Central memory CD4-positive, alpha-beta T cell (primary cell): ENCODE data around the gene PCGF5.
"Not testable (repeated sequence)": the region's sequence is repeated elsewhere in the genome, so short reads cannot be mapped to it uniquely, and the experiment has no call there.

Source experiments
- DNase-seq: peaks from one replicate; pipeline ENCODE4 v3.0.0; 2022
- total RNA-seq, 3 experiments: gene quantifications; one replicate each; lab custom pipeline; 2026; lab: John Stamatoyannopoulos, UW

Gene PCGF5
- 138 to 332 (median 179) reads per million in 3 experiments for total RNA-seq

DNA sequence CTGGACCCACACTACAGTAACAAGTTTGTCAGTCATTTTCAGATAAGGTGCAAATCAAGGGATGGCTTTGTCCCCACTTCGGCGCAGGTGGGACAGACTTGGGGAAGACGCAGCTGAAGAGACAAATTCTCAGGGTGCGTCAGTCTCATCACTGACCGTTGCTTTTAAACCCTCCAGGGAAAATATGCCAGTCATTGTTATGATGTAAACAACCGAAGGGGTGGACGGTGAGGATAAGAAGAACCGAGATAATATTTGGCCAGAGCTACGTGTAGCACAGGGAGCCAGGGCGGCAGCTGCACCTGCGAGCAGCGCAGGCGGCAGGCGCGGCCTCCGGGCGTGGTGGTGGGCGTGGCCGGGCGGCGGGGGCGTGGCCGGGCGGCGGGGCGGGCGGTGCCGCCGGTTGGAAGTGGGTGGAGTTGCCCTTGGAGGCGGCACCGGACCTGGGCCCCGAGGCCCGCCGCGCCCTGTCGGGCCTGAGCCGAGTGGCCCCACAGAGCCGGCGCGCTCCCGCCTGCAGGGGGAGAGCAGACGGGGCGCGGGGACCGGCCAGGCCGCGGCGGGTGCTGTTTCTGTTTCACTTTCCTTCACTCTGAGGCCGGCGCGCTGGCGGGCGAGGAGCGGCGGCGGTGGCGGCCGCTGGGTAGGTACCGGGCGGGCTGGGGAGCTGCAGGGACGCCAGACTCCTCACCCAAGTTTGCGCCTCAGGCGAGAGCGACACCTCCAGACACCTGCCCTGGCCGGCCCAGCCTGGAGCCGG, at the start of gene PCGF5:
PCGF5 (plus strand) TSS at position 470 of the 760 bp plus-strand sequence. CDS start 2,209 bp downstream, outside the sequence.
- peak; percentile 93 for DNase-seq

DNA sequence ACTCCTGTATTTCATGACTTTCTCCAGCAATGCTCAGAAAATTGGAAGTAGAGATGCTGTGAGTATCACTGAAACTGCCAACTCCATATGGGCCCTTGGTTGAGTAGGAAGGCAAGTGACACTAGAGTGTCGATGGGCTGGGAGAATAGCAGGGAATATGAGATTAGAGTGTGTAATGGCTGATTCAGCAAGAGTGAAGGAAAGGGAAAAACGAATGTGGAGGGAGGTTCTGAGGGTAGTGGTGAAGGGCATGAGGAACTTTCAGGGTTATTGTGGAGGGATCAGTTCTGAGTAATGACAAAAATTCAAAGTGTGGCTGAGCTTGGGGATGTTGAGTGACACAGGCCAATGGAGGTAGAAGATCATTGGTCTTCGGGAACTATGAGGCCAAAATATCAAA, 49.0 kb upstream of the PCGF5 start:
- DNase-seq, result no peak

DNA sequence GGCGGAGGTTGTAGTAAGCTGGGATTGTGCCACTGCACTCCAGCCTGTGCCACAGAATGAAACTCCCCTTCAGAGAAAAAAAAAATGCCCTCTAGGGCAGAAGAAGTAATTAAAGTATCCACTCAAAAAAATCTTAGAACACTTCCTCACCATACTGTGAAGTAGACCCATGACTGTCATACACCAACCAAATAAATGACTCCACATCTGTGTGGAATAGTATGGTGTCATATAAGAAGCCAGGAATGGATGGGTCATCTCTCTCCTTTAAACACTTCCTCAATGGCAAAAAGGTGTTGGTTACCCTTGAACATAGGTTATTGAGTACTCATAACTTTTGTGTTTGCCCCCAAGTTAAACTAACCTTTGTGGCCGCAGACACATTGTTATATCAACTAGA, 48.1 kb upstream of the PCGF5 start:
- DNase-seq, result no peak

DNA sequence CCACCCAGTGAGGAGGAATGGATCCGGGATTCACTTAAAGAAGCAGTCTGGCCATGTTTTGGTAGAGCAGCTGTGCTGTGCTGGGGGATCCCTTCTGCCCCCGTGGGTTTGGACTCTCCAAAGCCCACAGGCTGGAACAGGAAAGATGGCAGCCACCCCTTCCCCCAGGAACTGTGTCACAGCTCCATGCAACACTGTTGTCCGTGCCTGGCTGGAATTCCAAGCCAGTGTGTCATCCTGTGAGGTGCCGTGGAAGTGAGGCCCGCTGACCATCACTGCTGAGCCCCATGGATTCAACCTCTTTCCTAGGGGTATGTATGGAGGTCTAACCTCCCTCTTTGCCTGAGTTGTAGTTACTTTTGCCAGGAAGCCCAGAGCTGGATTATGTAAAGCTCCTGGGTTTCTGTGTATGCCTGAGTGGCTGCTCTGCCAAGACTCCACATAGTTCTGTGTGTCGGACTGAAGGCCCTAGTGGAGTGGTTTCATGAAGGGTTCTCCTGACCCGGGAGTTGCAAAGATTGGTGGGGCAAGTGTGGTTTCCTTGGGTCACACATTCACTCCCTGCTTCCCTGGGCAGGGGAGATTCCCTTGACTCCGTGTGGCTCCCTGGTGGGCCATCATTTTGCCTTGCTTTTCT, 35.1 kb upstream of the PCGF5 start:
- no peak for DNase-seq

DNA sequence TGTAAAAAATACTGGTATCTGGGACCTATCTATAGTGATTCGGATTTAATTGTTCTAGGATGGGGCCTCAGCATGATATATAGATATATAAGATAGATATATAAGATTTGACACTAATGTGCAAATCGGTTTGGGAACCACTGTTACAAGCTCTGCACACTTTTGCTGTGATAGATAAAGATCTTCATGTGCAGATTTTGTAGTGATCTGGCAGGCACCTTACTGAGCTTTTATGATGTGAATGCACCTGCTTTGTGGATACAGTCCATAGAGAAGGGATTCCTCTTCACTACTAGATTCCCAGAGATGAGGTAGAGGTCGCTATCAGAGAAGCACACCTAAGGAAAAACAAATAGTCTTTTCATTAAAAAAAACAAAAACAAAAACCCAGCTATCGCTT, 33.3 kb upstream of the PCGF5 start:
- no peak for DNase-seq

DNA sequence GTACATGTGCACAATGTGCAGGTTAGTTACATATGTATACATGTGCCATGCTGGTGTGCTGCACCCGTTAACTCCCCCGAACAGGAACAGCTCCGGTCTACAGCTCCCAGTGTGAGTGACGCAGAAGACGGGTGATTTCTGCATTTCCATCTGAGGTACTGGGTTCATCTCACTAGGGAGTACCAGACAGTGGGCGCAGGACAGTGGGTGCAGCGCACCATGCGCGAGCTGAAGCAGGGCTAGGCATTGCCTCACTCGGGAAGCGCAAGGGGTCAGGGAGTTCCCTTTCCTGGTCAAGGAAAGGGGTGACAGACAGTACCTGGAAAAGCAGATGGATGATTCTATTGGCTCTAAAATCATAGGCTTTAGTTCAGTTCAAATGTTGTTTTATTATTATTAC, 32.5 kb upstream of the PCGF5 start:
- DNase-seq, result not testable (repeated sequence)

DNA sequence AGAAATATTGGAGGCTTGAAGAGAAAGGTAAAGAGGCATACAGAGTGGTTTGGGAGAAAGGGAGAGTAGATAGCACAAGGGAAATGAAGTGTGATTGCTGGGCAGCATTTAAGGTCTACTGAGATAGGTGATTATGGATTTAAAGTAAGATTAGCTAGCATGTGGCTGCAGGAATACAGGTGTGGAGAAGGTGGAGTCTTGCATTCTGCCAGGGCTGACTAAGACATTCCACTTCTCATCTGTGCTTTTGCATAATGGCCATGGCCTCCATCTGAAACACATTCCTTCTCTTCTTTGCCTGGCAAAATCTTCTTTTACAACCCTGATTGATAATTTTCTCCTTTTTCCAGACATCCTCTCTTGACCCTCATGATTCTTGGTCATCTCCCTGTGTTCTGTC, 31.6 kb upstream of the PCGF5 start:
- no peak for DNase-seq

DNA sequence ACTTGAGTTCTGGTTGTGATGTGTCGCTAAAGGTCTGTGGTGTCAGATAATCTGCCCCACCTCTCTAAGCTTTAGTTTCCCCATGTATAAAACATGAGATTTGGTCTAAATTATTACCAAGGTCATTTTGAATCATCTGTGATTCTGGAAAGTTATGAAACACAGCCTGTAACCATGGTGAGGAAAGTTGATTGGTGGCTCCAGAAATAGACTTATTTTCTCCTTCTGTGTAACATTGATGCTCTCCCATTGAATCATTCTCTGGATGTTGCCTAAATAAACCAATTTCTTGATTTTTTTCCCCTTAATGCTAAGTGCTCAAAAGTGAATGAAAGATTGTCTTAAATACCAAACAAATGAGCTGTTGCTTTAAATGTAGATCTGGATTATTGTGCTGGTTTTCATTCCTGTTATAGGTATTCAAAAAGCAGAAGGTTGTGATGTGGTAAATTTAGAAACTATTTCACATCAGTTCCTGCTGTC, 30.0 kb upstream of the PCGF5 start:
- no peak for DNase-seq

DNA sequence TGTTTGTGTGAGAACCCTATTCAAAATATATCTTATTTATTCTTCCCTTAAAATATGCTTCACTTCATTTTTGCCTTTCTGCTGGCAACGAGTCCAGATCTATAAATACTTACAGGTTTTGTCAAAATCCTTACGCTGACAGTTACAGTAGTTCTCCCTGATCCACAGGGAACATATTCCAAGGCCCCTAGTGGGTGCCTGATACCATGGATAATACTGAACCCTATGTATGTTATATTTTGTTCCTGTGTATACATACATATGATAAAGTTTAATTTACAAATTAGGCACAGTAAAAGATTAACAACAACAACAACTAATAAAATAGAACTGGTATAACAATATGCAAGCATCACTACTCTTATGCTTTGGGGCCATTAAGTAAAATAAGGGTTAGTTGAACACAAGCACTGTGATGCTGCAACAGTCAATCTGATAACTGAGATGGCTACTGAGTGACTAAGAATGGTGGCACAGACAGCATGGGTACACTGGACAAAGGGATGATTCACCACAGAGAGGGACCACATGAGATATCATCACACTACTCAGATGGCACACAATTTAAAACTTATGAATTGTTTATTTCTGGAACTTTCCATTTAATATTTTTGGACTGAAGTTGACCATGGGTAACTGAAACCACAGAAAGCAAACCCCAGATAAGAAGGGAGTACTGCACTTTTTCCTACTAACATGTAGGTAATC, 29.4 kb upstream of the PCGF5 start:
- DNase-seq, result no peak

DNA sequence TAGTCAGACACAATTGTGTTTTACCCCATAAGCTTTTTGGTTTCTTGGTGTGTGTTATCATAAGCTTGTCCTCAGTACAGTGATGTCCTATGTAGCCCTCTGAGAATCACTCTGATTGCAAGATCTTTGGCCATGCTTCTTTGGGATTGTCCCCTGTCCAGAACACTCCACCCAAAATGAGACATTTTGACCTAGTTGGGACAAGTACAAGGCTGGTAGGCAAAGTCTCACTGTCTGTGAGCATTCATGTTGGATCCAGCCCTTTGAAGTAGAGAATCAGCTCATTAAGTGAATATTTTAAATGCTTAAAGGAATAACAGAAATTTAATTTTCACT, 28.9 kb upstream of the PCGF5 start:
- DNase-seq, result no peak

DNA sequence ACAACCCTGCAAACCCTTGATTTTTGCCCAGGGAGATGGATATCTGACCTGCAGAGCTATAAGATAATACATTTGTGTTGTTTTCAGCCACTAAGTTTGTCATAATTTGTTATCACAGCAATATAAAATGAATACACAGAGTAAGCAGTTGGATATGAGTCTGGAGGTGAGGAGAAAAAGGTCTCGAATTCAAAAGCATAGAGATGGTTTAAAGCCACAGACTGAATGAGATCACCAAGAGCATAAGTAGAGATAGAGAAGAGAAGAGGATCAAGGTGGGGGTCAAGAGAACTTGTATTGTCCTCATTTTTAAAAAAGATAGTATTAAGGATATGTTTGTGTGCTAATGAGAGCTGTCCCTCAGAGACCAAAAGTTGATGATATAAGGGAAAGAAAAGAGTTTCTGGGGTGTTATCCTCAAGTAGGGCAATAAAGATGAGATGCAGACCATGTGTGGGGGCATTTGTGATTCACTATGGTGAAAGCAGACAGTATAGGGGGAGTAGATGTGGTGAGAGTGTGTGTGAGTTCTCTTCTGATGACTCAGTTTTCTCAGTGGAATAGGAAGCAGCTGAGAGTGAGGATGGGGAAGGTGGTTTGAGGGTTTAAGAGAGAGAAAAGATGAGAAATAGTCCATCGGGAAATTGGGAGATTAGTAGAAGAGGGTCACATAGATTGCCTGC, 25.8 kb upstream of the PCGF5 start:
- DNase-seq, result no peak

DNA sequence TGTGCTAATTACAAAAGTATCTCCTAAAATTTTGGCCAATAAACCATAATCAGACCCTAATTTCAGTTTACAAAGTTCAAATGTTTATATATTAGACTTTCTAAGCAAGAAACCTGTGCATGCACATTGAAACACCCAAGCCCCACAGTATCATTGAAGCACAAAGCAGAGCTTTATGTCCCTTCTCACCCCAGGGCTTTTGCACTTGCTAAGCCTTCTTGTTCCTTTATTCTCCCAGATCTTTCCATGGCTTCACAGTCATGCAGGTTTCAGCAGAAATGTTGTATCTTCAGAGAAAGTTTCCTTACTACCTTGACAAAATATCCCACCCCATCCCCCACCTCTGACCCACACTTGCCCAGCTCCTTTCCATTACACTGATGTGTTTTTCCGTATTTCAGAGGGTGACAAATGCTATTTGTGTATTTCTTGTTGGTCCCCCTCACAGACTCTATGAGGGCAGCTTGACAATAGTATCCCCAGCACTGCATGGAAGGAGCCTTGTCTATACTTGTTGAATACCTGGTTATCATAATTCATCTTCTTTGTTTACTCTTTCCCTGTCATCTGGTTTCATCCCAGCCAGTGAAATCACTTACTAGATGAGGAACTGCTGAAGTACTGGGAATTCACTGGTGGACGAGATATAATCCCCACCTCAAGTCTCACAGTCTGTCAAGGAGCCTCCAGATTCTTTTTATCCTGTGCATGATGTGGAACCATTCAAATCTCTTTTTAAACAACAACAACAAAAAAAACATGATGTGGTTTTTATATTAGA, 24.0 kb upstream of the PCGF5 start:
- DNase-seq, result no peak

DNA sequence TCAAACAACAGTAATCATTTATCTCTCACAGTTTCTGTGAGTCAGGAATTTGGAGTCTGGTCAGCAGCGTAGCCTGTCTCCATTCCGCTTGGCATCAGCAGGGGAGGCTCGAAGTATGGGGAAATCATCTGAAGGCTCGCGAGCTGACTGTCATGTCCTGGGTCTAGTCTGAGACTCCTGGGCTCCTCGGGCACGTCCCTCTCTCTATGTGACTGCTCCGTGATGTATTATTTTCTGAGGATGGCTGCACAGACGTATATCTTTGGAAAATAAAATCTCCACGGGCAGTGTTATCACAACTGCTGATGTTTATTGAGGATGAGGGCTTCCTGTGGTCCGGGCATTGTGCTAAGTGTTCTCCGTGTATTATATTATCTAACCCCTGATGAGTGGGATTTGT, 23.3 kb upstream of the PCGF5 start:
- DNase-seq, result no peak

DNA sequence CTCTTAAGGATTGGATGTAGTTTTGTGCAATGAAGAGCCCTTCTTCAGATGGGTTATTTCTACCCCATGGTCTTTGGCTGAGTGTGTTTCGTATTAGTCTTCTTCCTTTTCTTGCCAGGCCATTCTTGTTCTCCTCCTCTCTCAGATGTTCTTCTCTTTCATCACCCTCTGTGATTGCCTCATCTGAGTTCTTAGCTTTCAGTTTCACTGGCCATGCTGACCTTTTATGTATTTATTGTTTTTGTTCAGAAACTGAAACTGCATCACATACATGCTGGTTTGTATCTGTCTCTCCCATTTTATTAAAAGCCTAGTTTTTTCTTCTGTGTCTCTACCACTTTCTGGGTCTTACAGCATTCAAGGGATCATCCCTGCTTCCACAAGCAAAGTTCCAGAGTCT, 21.7 kb upstream of the PCGF5 start:
- DNase-seq, result peak; percentile 45

DNA sequence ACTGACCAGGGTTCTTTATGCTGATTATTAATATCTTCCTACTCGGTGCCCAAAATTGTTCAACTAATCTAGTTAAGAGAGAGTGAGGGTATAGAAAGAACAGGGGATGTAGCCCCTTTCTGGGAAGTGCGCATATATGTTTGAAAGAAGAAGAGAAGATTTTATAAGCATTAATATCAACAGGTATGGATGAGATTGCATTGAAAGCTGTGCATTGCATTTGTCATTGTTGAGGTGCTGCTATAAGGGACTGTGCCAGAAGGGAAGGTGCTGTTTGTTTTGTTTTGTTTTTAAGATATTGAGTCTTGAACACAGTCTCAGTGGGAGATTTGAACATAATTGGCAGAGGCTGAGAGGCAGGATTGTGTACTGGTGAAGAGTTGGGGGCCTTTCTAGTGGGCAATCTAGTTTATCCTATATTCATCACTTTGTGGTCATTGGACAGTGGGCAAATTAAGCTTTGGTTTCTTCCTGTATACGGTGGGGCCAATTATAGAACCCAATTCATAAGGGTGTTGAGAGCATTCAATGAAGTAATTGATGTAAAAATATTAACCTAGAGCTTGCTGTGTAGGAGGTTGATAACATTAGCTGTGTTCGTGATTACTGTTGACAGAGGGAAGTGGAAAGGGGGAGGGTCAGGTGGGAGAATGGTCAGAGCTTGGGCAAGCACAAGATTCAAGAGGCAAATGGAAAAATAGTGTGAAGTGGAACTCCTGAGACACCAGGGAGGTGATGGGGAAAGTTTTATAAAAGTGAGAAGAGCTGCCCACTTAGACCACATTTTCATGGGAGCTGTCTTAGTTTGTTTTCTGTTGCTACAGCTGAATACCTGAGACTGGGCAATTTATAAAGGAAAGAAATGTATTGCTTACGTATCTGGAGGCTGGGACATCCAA, 19.9 kb upstream of the PCGF5 start:
- no peak for DNase-seq

DNA sequence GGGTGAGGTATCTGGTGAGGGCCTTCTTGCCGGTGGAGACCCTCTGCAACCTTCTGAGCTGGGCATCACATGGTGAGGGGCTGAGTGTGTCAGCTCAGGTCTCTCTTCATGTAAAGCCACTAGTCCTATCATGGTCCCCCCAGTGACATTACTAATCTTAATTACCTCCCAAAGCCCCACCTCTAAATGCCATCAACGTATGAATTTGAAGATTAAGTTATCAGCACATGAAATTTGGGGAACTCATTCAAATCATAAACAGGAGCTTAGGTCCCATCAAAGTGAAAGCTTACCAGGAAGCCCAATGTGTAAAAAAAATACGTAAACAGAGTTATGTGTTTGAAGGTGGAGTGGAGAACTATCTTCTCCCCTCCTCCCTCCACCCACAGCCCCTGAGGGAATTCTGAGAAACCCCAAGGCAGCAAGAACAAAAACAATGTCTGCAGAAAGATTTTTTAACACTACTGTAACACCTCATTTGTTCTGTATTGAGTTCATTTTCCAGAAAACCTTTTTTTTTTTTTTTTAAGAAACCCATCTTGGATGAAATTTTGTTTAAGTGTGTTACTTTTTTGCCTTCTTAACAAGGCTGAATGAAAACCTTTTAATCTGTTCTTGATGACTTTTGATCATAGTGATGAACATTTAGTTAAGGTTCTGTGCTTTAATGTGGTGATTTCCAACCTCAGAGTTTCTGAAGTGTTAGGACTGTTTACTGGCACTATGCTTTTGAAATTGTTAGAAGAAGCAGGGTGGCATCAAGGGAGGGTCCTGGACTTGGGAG, 19.1 kb upstream of the PCGF5 start:
- peak; percentile 63 for DNase-seq

DNA sequence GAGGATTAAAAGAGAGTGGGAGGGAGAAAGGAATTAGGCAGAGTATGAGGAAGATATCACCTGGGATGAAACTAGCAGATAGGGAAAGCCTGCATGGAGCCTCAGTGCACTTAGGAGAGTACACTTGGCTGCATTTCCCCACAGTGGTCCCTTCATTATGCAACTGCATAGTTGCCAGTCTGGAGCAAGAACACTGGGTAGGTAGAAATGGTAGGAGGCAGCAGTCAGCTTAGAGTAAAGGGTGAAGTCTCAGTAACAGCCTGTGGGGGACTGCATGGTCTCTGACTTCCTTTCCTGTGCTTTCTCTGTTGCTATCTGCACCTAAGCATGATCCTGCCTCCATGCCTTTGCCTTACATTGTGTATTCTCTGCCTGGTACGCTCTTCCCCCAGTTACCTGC, 14.0 kb upstream of the PCGF5 start:
- DNase-seq, result no peak

DNA sequence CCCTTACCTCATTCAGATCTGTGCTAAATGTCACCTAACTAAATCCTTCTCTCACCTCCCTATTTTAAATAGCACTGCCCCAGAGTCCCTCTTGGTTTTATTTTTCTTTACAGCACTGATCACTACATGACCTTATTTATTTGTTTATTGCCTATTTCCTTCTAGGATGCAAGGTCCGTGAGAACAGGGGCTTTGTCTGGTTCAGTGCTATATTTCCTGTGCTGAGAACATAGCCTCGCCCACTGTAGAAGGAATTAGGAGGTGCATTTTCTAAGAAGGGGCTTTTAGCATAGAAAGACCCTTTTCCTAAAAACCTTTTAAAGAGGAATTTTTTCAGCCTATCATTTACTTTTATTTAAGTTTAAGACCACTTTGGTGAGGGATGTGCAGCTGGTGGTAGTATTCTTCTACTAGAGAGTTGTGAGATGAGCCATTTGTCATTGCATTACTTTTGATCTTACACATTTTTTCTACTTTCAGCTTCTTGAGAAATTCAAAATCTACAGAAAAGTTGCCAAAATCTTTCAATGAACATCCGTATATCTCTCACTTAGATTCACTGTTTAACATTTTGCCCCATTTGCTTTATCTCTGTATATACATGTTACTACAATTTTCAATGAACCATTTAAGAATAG, 13.5 kb upstream of the PCGF5 start:
- DNase-seq, result no peak

DNA sequence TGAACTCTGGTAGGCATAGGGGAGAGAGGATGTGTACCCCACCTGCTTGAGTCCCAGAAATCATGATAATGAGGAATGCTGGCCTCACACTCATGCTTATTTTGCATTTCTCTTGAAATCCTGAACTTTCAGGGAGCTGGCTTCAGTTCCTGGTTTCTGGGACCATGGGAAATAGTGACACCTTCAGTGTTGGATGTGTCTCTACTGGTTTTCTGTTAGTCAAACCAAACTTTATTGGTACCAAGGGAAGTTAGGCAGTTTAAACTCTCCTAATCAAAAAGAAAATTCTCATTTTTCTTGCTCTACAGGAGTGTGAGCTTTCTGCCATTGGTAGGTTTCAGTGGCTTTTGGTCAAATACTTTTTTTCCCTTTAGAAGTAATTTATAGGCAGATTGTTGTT, 11.8 kb upstream of the PCGF5 start:
- DNase-seq, result no peak

DNA sequence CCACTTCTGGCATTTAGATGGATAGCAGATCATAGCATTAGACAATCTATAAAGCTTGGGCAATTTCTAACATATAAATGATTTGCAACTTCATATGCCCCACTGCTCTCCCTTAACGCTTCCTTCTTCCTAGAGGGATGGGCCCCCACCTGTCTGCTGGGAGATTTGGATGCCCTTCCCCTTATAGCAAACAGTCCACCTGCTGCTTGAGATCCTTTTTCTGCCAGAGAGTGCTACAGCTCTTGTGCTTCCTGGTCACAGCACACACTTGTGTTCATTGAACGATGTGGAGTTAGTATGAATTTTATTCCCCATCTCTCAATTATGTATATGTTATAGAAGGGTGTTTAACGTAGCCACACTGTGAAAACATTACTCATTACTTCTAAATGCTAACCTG, 10.4 kb upstream of the PCGF5 start:
- no peak for DNase-seq
